ENCODE data around the gene SORCS1. TPM values are rescaled to one million over a fixed set of nuclear protein-coding genes. Genes with fewer than 3 reads are reported as not detected.

The SORCS1 gene
- total and polyA plus RNA-seq, 2 experiments from 2014 or later: 2.9 to 8.9 TPM

DNA sequence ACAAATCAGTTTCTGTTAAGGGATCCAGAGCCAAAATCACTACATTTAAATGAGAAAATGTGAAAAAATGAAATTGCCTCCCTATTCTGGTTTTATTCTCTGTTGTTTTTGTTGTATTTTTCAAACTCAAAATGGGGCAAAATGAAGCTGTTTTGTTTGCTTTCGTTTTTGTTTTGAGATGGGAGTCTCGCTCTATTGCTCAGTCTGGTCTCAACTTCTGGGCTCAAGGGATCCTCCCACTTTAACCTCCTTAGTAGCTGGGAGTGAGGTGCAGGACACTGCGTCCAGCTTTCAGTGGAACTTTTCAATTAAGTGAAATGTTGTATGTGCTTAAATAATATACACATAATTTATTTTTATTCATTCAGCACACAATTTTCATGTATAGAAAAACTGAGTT lies 205.0 kb downstream of the SORCS1 start:
- H3K9me2 ChIP-seq (ENCODE audit: insufficient read depth): no peaks in the 10 kb centered on the region
- H3K4me1 ChIP-seq (ENCODE audit: insufficient read depth): peaks cover 7% of the 10 kb centered on the region; the same call in 1 of the 2 replicates
- no peak for DNase-seq (ENCODE audit: low spot score)
- H4K20me1 ChIP-seq (replicated peaks; ENCODE audit: insufficient read depth): no peaks in the 10 kb centered on the region
- H3K4me2 ChIP-seq: no peak overlapping the region
- H3K36me3 ChIP-seq (ENCODE audit: insufficient read depth): no peaks in the 10 kb centered on the region
- H3K27ac ChIP-seq (ENCODE audit: low read depth): no peak overlapping the region
- no peak for TF ChIP-seq NANOG (IDR thresholded peaks at IDR 0.05; ENCODE audit: borderline replicate concordance)
- TF ChIP-seq STAT1 (IDR thresholded peaks at IDR 0.05; ENCODE audit: unreplicated experiment): no peak
- TF ChIP-seq CREB1 (CRISPR knock-in tag; IDR thresholded peaks at IDR 0.05; ENCODE audit: low read depth): no peak
- TF ChIP-seq, protein P1, sequence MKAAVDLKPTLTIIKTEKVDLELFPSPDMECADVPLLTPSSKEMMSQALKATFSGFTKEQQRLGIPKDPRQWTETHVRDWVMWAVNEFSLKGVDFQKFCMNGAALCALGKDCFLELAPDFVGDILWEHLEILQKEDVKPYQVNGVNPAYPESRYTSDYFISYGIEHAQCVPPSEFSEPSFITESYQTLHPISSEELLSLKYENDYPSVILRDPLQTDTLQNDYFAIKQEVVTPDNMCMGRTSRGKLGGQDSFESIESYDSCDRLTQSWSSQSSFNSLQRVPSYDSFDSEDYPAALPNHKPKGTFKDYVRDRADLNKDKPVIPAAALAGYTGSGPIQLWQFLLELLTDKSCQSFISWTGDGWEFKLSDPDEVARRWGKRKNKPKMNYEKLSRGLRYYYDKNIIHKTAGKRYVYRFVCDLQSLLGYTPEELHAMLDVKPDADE (IDR thresholded peaks at IDR 0.05): no peak
- no peak for TF ChIP-seq JUNB (IDR thresholded peaks at IDR 0.05; ENCODE audit: unreplicated experiment)
- no peak for TF ChIP-seq EZH2phosphoT487 (IDR thresholded peaks at IDR 0.05; ENCODE audit: unreplicated experiment)
- TF ChIP-seq, protein P2, sequence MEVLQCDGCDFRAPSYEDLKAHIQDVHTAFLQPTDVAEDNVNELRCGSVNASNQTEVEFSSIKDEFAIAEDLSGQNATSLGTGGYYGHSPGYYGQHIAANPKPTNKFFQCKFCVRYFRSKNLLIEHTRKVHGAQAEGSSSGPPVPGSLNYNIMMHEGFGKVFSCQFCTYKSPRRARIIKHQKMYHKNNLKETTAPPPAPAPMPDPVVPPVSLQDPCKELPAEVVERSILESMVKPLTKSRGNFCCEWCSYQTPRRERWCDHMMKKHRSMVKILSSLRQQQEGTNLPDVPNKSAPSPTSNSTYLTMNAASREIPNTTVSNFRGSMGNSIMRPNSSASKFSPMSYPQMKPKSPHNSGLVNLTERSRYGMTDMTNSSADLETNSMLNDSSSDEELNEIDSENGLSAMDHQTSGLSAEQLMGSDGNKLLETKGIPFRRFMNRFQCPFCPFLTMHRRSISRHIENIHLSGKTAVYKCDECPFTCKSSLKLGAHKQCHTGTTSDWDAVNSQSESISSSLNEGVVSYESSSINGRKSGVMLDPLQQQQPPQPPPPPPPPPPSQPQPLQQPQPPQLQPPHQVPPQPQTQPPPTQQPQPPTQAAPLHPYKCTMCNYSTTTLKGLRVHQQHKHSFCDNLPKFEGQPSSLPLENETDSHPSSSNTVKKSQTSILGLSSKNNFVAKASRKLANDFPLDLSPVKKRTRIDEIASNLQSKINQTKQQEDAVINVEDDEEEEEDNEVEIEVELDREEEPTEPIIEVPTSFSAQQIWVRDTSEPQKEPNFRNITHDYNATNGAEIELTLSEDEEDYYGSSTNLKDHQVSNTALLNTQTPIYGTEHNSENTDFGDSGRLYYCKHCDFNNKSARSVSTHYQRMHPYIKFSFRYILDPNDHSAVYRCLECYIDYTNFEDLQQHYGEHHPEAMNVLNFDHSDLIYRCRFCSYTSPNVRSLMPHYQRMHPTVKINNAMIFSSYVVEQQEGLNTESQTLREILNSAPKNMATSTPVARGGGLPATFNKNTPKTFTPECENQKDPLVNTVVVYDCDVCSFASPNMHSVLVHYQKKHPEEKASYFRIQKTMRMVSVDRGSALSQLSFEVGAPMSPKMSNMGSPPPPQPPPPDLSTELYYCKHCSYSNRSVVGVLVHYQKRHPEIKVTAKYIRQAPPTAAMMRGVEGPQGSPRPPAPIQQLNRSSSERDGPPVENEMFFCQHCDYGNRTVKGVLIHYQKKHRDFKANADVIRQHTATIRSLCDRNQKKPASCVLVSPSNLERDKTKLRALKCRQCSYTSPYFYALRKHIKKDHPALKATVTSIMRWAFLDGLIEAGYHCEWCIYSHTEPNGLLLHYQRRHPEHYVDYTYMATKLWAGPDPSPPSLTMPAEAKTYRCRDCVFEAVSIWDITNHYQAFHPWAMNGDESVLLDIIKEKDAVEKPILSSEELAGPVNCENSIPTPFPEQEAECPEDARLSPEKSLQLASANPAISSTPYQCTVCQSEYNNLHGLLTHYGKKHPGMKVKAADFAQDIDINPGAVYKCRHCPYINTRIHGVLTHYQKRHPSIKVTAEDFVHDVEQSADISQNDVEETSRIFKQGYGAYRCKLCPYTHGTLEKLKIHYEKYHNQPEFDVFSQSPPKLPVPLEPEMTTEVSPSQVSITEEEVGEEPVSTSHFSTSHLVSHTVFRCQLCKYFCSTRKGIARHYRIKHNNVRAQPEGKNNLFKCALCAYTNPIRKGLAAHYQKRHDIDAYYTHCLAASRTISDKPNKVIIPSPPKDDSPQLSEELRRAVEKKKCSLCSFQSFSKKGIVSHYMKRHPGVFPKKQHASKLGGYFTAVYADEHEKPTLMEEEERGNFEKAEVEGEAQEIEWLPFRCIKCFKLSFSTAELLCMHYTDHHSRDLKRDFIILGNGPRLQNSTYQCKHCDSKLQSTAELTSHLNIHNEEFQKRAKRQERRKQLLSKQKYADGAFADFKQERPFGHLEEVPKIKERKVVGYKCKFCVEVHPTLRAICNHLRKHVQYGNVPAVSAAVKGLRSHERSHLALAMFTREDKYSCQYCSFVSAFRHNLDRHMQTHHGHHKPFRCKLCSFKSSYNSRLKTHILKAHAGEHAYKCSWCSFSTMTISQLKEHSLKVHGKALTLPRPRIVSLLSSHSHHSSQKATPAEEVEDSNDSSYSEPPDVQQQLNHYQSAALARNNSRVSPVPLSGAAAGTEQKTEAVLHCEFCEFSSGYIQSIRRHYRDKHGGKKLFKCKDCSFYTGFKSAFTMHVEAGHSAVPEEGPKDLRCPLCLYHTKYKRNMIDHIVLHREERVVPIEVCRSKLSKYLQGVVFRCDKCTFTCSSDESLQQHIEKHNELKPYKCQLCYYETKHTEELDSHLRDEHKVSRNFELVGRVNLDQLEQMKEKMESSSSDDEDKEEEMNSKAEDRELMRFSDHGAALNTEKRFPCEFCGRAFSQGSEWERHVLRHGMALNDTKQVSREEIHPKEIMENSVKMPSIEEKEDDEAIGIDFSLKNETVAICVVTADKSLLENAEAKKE (CRISPR knock-in tag; IDR thresholded peaks at IDR 0.05): no peak
- no peak for TF ChIP-seq POLR2AphosphoS5 (IDR thresholded peaks at IDR 0.05; ENCODE audit: low read depth)
- TF ChIP-seq, protein P3, sequence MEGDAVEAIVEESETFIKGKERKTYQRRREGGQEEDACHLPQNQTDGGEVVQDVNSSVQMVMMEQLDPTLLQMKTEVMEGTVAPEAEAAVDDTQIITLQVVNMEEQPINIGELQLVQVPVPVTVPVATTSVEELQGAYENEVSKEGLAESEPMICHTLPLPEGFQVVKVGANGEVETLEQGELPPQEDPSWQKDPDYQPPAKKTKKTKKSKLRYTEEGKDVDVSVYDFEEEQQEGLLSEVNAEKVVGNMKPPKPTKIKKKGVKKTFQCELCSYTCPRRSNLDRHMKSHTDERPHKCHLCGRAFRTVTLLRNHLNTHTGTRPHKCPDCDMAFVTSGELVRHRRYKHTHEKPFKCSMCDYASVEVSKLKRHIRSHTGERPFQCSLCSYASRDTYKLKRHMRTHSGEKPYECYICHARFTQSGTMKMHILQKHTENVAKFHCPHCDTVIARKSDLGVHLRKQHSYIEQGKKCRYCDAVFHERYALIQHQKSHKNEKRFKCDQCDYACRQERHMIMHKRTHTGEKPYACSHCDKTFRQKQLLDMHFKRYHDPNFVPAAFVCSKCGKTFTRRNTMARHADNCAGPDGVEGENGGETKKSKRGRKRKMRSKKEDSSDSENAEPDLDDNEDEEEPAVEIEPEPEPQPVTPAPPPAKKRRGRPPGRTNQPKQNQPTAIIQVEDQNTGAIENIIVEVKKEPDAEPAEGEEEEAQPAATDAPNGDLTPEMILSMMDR (conservative IDR thresholded peaks at IDR 0.05; ENCODE audit: low read depth in 2 of 2): no peak
- TF ChIP-seq, protein P4, sequence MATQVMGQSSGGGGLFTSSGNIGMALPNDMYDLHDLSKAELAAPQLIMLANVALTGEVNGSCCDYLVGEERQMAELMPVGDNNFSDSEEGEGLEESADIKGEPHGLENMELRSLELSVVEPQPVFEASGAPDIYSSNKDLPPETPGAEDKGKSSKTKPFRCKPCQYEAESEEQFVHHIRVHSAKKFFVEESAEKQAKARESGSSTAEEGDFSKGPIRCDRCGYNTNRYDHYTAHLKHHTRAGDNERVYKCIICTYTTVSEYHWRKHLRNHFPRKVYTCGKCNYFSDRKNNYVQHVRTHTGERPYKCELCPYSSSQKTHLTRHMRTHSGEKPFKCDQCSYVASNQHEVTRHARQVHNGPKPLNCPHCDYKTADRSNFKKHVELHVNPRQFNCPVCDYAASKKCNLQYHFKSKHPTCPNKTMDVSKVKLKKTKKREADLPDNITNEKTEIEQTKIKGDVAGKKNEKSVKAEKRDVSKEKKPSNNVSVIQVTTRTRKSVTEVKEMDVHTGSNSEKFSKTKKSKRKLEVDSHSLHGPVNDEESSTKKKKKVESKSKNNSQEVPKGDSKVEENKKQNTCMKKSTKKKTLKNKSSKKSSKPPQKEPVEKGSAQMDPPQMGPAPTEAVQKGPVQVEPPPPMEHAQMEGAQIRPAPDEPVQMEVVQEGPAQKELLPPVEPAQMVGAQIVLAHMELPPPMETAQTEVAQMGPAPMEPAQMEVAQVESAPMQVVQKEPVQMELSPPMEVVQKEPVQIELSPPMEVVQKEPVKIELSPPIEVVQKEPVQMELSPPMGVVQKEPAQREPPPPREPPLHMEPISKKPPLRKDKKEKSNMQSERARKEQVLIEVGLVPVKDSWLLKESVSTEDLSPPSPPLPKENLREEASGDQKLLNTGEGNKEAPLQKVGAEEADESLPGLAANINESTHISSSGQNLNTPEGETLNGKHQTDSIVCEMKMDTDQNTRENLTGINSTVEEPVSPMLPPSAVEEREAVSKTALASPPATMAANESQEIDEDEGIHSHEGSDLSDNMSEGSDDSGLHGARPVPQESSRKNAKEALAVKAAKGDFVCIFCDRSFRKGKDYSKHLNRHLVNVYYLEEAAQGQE (IDR thresholded peaks at IDR 0.05; ENCODE audit: unreplicated experiment): no peak
- no peak for TF ChIP-seq ZNF114 (CRISPR knock-in tag; IDR thresholded peaks at IDR 0.05)
- no peak for TF ChIP-seq ZNF331 (CRISPR knock-in tag; IDR thresholded peaks at IDR 0.05; ENCODE audit: low read depth)
- TF ChIP-seq EZH2 (IDR thresholded peaks at IDR 0.05; ENCODE audit: low read depth, unreplicated experiment): no peak
- Mint-ChIP-seq H3K4me1 (peaks cover 16% of the 10 kb centered on the region), H3K27ac (no peak overlapping the region), H3K9me3 (peaks cover 2% of the 10 kb centered on the region; the same call in 1 of the 3 replicates), H3K27me3 (ENCODE audit: insufficient read depth, low read depth, poor library complexity) (no peaks in the 10 kb centered on the region), H3K4me3 (no peak overlapping the region), H3K36me3 (ENCODE audit: low read depth) (peaks cover 5% of the 10 kb centered on the region; the same call in 1 of the 3 replicates)
- no peaks in the 10 kb centered on the region for H3K27me3 ChIP-seq (ENCODE audit: insufficient read depth)
- no peak overlapping the region for H2AFZ ChIP-seq
- ATAC-seq: no peak
- H3F3A ChIP-seq (replicated peaks; ENCODE audit: low read depth): no peaks in the 10 kb centered on the region
- H3K4me3 ChIP-seq: no peak overlapping the region
- H3K79me2 ChIP-seq (replicated peaks; ENCODE audit: insufficient read depth): no peaks in the 10 kb centered on the region

All from GM23338 (cell line).